Adrenal gland (tissue), 12 donors: Measurements from ENCODE around the gene JARID2. TPM values are rescaled to one million over a fixed set of nuclear protein-coding genes. Genes with fewer than 3 reads are reported as not detected.

Source experiments
- DNase-seq, 7 donors: peaks; one replicate each; pipeline ENCODE4 v3.0.0-alpha.2; 2019 to 2020
- H3K27ac ChIP-seq, 5 donors: fragments of 200-600 bp; sonication (generic) in 4 of 5; 1 replicate in 3 of 5; 2 replicates in 2 of 5; pipeline versions ENCODE4 v1.5.1 to v1.8.0; 2016 to 2020; ENCODE audit warnings: mild to moderate bottlenecking in 1 of 5
- H3K27me3 ChIP-seq: fragments of 200-600 bp; 2 replicates; pipeline ENCODE4 v1.8.0; 2021
- H3K36me3 ChIP-seq, 2 donors: fragments of 200-600 bp; replicated peaks in 1 of 2; 1 replicate in 1 of 2; 2 replicates in 1 of 2; pipeline versions ENCODE4 v1.5.1 to v1.8.0; 2018 to 2022
- H3K4me1 ChIP-seq, 2 donors: fragments of 200-600 bp; replicated peaks in 1 of 2; 1 replicate in 1 of 2; 2 replicates in 1 of 2; pipeline versions ENCODE4 v1.5.1 to v1.8.0; 2018 to 2021
- H3K4me3 ChIP-seq, 4 donors: fragments of 200-600 bp; sonication (generic) in 3 of 4; one replicate each; pipeline ENCODE4 v1.5.1; 2016 to 2018
- H3K9me3 ChIP-seq, 3 donors: fragments of 200-600 bp; sonication (generic) in 1 of 3; replicated peaks in 1 of 3; 1 replicate in 2 of 3; 2 replicates in 1 of 3; pipeline versions ENCODE4 v1.5.1 to v1.8.0; 2016 to 2021
- CTCF ChIP-seq, 6 experiments: fragments of 450-650 bp in 4 of 6; fragments of 200-600 bp in 2 of 6; sonication (generic) in 1 of 6; IDR thresholded peaks; 1 replicate in 5 of 6; 2 replicates in 1 of 6; pipeline versions ENCODE4 v1.5.1 to v1.8.0; 2016 to 2021; ENCODE audit warnings: antibody characterized with exemption in 6 of 6, mild to moderate bottlenecking in 2 of 6, moderate library complexity in 1 of 6
- POLR2A ChIP-seq, 2 donors: fragments of 450-650 bp; IDR thresholded peaks; one replicate each; pipeline ENCODE4 v1.6.1; 2017; ENCODE audit warnings: antibody characterized with exemption in 2 of 2, mild to moderate bottlenecking in 2 of 2, moderate library complexity in 1 of 2
- WGBS, 4 donors: extraction: QIAGEN DNeasy Blood & Tissue Kit in 2 of 4; methylation state at CpG; one replicate each; pipeline versions ENCODE4 v1.1.5 to v1.1.7; 2013 to 2017; 5-methylcytosine and 5-hydroxymethylcytosine counted together
- intact Hi-C, 2 donors: fragments of 100-400 bp; cut with DNase I; formaldehyde crosslinking; loops; one replicate each; pipeline versions ENCODE4 v1.14.1 to v1.15.0; 2022 to 2023
- polyA plus RNA-seq, 3 donors: library from polyadenylated mRNA; stranded (reverse); fragments of 200-250 nt in 2 of 3; fragments of 350-450 nt in 1 of 3; fragmentation: Illumina TruSeq in 1 of 3; extraction: RNeasy Lipid Tissue Mini Kit (QIAGEN cat#74804) in 1 of 3; gene quantifications; one replicate each; pipeline ENCODE4 v1.2.3, GENCODE V29; 2013 to 2014
- total RNA-seq, 9 donors: library from RNA; depleted of rRNA in 4 of 9; stranded (reverse); fragments of >200 nt in 4 of 9; fragments of 120-200 nt in 1 of 9; fragmentation: NEBNext Ultra II Directional in 1 of 9; extraction: Animal tissue kit (Norgen Biotek cat#: 25700) in 1 of 9; gene quantifications; one replicate each; pipeline versions ENCODE4 v1.1.0 to v1.2.4, GENCODE V29; 2013 to 2023
- donor health status: healthy with polysubstance abuse.
- donor health status: Bipolar disorder and iron deficiency.
- donor health status: DM: yes; HTN: yes; CAD: no.
- donor health status: DM: no; HTN: no; CAD: no.
- donor health status: DM: no; HTN: no; CAD: no.
- donor health status: DM: yes; HTN: yes; CAD: no.

The JARID2 gene
- total and polyA plus RNA-seq, 12 donors, result 3.0 to 13.6 (median 8.2) TPM

GRCh38 chr6:15249371-15250019 is 3.6 kb downstream of the JARID2 start:
- WGBS, 4 donors, result 8 to 17% (median 13%) methylated on average over 9 of the region's 9 CpGs
- Histone ChIP-seq H3K9me3 (no peaks in the 10 kb centered on the region), H3K27ac (peak overlapping the region; percentile 34 to 100 (median 90)), H3K36me3 (no peaks in the 10 kb centered on the region), H3K4me3 (peak overlapping the region in 2 of 4 donors; percentile 61 to 79), H3K27me3 (no peaks in the 10 kb centered on the region), H3K4me1 (peaks cover 0 to 33% of the 10 kb centered on the region in 2 donors)
- TF ChIP-seq POLR2A (IDR thresholded peaks at IDR 0.05) (no peak), CTCF (IDR thresholded peaks at IDR 0.05) (no peak)
- no peak for DNase-seq
- intact Hi-C loops, result loop anchor here in 1 of 2 donors (10.0 kb wide), 1 partner anchor 235 kb away; no protein-coding TSS in a partner anchor

- intact Hi-C loops, result loop anchor here in 1 of 2 donors (10.0 kb wide), 1 partner anchor 234 kb away; no protein-coding TSS in a partner anchor
- 82 to 85% (median 84%) methylated on average over 15 of the region's 15 CpGs for WGBS, 4 donors
- H3K9me3 ChIP-seq, result no peaks in the 10 kb centered on the region
- no peak for DNase-seq
- H3K4me1 ChIP-seq, result peaks cover 0 to 31% of the 10 kb centered on the region in 2 donors
- H3K36me3 ChIP-seq, result no peaks in the 10 kb centered on the region
- no peaks in the 10 kb centered on the region for H3K27me3 ChIP-seq
- TF ChIP-seq CTCF (IDR thresholded peaks at IDR 0.05), result no peak
- TF ChIP-seq POLR2A (IDR thresholded peaks at IDR 0.05), result no peak
- peak overlapping the region in 2 of 5 donors; percentile 90 to 94 for H3K27ac ChIP-seq
- H3K4me3 ChIP-seq, result no peak overlapping the region
Measured at GRCh38 chr6:15250187-15251168, 4.6 kb downstream of the JARID2 start.

GRCh38 chr6:15252195-15252594 is 6.3 kb downstream of the JARID2 start:
- Histone ChIP-seq H3K9me3 (no peaks in the 10 kb centered on the region), H3K36me3 (no peaks in the 10 kb centered on the region), H3K4me3 (no peak overlapping the region), H3K27me3 (no peaks in the 10 kb centered on the region), H3K4me1 (peaks cover 11 to 47% of the 10 kb centered on the region in 2 donors), H3K27ac (no peak overlapping the region)
- DNase-seq, result no peak
- TF ChIP-seq CTCF (IDR thresholded peaks at IDR 0.05), result no peak
- 63 to 72% (median 65%) methylated on average over 3 of the region's 3 CpGs for WGBS, 4 donors
- intact Hi-C loops, result loop anchor here in 1 of 2 donors (10.0 kb wide), 1 partner anchor 233 kb away; no protein-coding TSS in a partner anchor
